ENCODE data around the gene APOLD1. TPM values are rescaled to one million over a fixed set of nuclear protein-coding genes. Genes with fewer than 3 reads are reported as not detected.
"Not testable (repeated sequence)": the region's sequence is repeated elsewhere in the genome, so short reads cannot be mapped to it uniquely, and the experiment has no call there.

Gene APOLD1
- total RNA-seq, 1 experiment from 2014 or later = 5.3 TPM

DNA sequence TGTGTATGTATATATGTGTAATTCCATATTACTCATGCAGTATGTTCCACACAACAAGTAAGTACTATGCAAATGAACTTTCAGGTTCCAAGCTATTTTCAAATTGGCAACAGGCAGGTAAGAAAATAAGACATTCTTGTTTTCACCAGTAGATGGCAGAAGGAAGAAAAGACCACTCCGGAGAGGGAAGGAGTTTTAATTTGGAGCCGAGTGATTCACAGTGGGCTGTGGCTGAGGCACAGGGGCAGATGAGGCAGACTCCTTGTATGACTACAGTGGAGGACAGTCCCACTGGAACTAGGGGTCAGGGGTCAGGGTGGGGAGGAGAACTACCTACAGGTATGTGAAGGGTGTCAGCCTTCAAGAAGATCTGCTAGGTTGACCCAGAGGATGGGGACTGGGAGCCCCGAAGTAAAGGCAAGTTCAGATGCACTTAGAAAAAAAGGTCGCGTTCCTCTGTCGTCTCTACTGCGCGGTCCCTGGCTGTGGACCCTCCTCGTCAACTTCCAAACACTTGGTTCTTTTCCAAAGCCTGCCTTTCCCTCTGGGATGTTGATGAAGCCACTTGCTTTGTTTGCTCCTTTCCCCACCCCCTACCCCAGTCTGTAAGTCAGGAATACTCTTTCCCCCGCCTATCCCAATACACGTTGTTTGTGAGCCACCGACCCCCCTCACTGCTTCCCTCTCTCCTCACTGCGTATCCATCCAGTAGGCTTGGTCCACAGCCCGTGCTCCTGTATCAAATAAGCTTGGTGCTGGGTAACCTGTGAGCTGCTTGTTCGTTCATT lies 51.8 kb downstream of the APOLD1 start:
- CTCF ChIA-PET = interaction anchor here (0.7 to 3.4 kb wide), 18 partner anchors 24 to 146 kb away, joined by 3 to 37 read pairs (median 4); partner anchors contain the start of genes DDX47 and GPRC5A
- peak; percentile 64 for DNase-seq
- intact Hi-C loops (cut with micrococcal nuclease; ENCODE audit: unreplicated experiment) = loop anchor here (2.0 to 5.0 kb wide), 2 partner anchors 35 to 36 kb away; no protein-coding TSS in a partner anchor
- BruUV-seq (replicated peaks) = no TSS peak
- TF ChIP-seq, protein P1, sequence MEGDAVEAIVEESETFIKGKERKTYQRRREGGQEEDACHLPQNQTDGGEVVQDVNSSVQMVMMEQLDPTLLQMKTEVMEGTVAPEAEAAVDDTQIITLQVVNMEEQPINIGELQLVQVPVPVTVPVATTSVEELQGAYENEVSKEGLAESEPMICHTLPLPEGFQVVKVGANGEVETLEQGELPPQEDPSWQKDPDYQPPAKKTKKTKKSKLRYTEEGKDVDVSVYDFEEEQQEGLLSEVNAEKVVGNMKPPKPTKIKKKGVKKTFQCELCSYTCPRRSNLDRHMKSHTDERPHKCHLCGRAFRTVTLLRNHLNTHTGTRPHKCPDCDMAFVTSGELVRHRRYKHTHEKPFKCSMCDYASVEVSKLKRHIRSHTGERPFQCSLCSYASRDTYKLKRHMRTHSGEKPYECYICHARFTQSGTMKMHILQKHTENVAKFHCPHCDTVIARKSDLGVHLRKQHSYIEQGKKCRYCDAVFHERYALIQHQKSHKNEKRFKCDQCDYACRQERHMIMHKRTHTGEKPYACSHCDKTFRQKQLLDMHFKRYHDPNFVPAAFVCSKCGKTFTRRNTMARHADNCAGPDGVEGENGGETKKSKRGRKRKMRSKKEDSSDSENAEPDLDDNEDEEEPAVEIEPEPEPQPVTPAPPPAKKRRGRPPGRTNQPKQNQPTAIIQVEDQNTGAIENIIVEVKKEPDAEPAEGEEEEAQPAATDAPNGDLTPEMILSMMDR (IDR thresholded peaks at IDR 0.05; ENCODE audit: unreplicated experiment) = no peak
- Mint-ChIP-seq H3K9me3 (ENCODE audit: low read depth, unreplicated experiment) (no peaks in the 10 kb centered on the region), H3K27me3 (ENCODE audit: unreplicated experiment) (no peaks in the 10 kb centered on the region), H3K4me3 (ENCODE audit: low read depth, unreplicated experiment) (peak overlapping the region; percentile 25), H3K4me1 (ENCODE audit: low read depth, unreplicated experiment) (peaks cover 70% of the 10 kb centered on the region), H3K27ac (ENCODE audit: unreplicated experiment) (peak overlapping the region; percentile 82), H3K36me3 (ENCODE audit: insufficient read depth, unreplicated experiment) (peaks cover 69% of the 10 kb centered on the region)

DNA sequence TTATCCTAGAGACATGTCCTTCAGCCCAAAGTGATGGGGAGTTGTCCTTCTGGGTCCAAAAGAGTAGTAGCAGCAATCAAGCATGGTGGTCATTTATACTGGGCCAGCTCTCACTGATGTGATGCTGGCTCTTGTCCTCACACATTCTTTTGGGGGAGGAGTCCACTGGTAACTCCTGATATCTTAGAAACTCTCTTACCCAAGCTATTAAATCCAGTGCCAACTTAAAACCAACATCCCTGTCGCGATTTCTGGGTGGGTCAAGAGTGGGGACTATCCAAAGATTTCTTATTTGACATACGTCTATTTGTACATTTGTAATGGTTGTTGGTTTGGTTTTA lies 52.3 kb downstream of the APOLD1 start:
- TF ChIP-seq, protein P1 (IDR thresholded peaks at IDR 0.05; ENCODE audit: unreplicated experiment) = no peak
- peaks cover 76% of the 10 kb centered on the region for H3K4me1 Mint-ChIP-seq (ENCODE audit: low read depth, unreplicated experiment)
- peak overlapping the region; percentile 25 for H3K4me3 Mint-ChIP-seq (ENCODE audit: low read depth, unreplicated experiment)

DNA sequence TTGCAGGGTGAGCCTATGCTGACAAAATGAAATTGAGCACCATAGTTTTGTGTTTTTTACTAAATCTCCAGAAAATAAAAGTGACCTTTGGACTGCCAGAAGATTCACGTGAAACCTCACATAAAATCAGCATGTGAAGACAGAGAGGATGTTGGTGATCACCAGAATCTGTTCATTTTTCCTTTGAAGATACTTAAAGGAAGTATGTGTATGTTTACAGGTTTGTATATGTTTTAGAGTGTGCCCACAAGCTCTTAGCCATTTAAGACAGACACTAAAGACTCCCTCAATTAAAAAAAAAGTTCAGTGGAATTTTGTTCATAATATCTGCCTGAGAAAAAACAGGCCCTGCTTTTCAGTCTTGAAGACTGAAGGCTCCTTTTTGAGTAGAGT lies 53.5 kb downstream of the APOLD1 start:
- H3K27me3 Mint-ChIP-seq (ENCODE audit: unreplicated experiment) = no peaks in the 10 kb centered on the region
- no peaks in the 10 kb centered on the region for H3K9me3 Mint-ChIP-seq (ENCODE audit: low read depth, unreplicated experiment)
- DNase-seq = no peak
- CTCF ChIA-PET = interaction anchor here (1.4 to 3.4 kb wide), 2 partner anchors 33 to 52 kb away, joined by 4 to 37 read pairs; partner anchors contain the start of gene GPRC5A
- TF ChIP-seq, protein P1 (IDR thresholded peaks at IDR 0.05; ENCODE audit: unreplicated experiment) = no peak
- BruUV-seq (replicated peaks) = no TSS peak
- H3K4me3 Mint-ChIP-seq (ENCODE audit: low read depth, unreplicated experiment) = no peak overlapping the region
- peaks cover 72% of the 10 kb centered on the region for H3K4me1 Mint-ChIP-seq (ENCODE audit: low read depth, unreplicated experiment)
- intact Hi-C loops (cut with micrococcal nuclease; ENCODE audit: unreplicated experiment) = loop anchor here (5.0 kb wide), 1 partner anchor 37 kb away; no protein-coding TSS in a partner anchor
- H3K27ac Mint-ChIP-seq (ENCODE audit: unreplicated experiment) = peak overlapping the region; percentile 13
- H3K36me3 Mint-ChIP-seq (ENCODE audit: insufficient read depth, unreplicated experiment) = peaks cover 61% of the 10 kb centered on the region

More for the DNA sequence above, 52.3 kb downstream of the APOLD1 start:
- intact Hi-C loops (cut with micrococcal nuclease; ENCODE audit: unreplicated experiment) = loop anchor here (2.0 to 5.0 kb wide), 2 partner anchors 35 kb away; no protein-coding TSS in a partner anchor
- Mint-ChIP-seq H3K9me3 (ENCODE audit: low read depth, unreplicated experiment) (no peaks in the 10 kb centered on the region), H3K27ac (ENCODE audit: unreplicated experiment) (peak overlapping the region; percentile 82), H3K36me3 (ENCODE audit: insufficient read depth, unreplicated experiment) (peaks cover 68% of the 10 kb centered on the region), H3K27me3 (ENCODE audit: unreplicated experiment) (no peaks in the 10 kb centered on the region)
- CTCF ChIA-PET = interaction anchor here (0.7 to 3.4 kb wide), 8 partner anchors 26 to 94 kb away, joined by 3 to 37 read pairs (median 4); partner anchors contain the start of gene GPRC5A
- BruUV-seq (replicated peaks) = no TSS peak
- no peak for DNase-seq

DNA sequence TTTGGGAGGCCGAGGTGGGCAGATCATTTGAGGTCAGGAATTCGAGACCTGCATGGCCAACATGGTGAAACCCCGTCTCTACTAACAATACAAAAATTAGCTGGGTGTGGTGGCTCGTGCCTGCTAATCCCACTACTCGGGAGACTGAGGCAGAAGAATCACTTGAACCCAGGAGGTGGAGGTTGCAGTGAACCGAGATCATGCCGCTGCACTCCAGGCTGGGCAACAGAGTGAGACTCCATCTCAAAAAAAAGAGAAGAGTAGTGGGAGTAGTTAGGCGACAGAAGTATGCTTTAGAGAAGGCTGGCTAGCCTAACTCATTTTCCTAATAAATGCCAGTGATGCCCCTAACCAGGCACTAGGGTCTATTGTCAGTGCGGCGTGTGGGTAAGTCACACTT lies 54.0 kb downstream of the APOLD1 start:
- H3K9me3 Mint-ChIP-seq (ENCODE audit: low read depth, unreplicated experiment); BruUV-seq (replicated peaks); H3K27me3 Mint-ChIP-seq (ENCODE audit: unreplicated experiment); DNase-seq; H3K4me3 Mint-ChIP-seq (ENCODE audit: low read depth, unreplicated experiment): not testable (repeated sequence)
- intact Hi-C loops (cut with micrococcal nuclease; ENCODE audit: unreplicated experiment) = loop anchor here (5.0 kb wide), 1 partner anchor 37 kb away; no protein-coding TSS in a partner anchor
- Mint-ChIP-seq H3K4me1 (ENCODE audit: low read depth, unreplicated experiment) (peaks cover 70% of the 10 kb centered on the region), H3K27ac (ENCODE audit: unreplicated experiment) (peak overlapping the region; percentile 13), H3K36me3 (ENCODE audit: insufficient read depth, unreplicated experiment) (peaks cover 56% of the 10 kb centered on the region)
- CTCF ChIA-PET = interaction anchor here (3.4 kb wide), 1 partner anchor 52 kb away, joined by 37 read pairs; the partner anchor contains the start of gene GPRC5A

All from Calu3 (cell line).